Body of pancreas (tissue), 4 donors: Measurements from ENCODE around the gene SLC6A11.

ENCODE experiments used
- CTCF ChIP-seq, 7 experiments: fragments of 450-650 bp in 4 of 7; fragments of 200-600 bp in 3 of 7; sonication (generic) in 3 of 7; IDR thresholded peaks; one replicate each; pipeline ENCODE4 v1.5.1; 2016 to 2019; ENCODE audit warnings: antibody characterized with exemption in 7 of 7
- POLR2A ChIP-seq, 3 donors: fragments of 450-650 bp; IDR thresholded peaks; one replicate each; pipeline ENCODE4 v1.6.1; 2016; ENCODE audit warnings: antibody characterized with exemption in 3 of 3, mild to moderate bottlenecking in 2 of 3

GRCh38 chr3:10907262-10907661 lies 91.2 kb downstream of the SLC6A11 start:
- no peak for TF ChIP-seq POLR2A (IDR thresholded peaks at IDR 0.05)
- TF ChIP-seq CTCF (IDR thresholded peaks at IDR 0.05), result no peak
